Uterus (tissue), 2 donors: ENCODE results near the gene MYO9A.

Experiments used
- POLR2A ChIP-seq, 2 donors: fragments of 450-650 bp; IDR thresholded peaks; one replicate each; pipeline ENCODE4 v1.6.1; 2016; ENCODE audit warnings: antibody characterized with exemption in 2 of 2, mild to moderate bottlenecking in 1 of 2, moderate library complexity in 1 of 2
- TF ChIP-seq, protein P1 (sequence below), 4 experiments: fragments of 200-600 bp in 2 of 4; fragments of 450-650 bp in 2 of 4; sonication (generic) in 2 of 4; IDR thresholded peaks; one replicate each; pipeline ENCODE4 v1.5.1; 2016 to 2019; ENCODE audit warnings: antibody characterized with exemption in 4 of 4, mild to moderate bottlenecking in 2 of 4, moderate library complexity in 1 of 4

DNA sequence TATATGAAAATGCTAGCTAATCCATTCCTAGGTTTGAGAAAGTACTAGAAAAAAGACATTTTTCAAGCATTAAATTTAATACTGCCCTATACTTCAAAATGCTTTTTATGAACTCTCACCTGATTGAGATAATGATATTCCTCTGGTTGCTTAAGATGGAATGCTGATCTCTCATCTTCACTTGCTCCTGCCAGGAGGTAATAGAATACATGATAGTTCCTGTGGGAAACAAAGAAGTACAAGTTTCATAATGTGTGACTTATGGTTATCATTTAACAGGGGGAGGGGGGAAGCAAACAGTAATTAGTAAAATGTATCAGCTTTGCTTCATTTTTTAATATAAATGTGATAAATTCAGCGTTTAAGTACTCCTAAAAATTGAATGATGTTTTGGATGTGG, 97.2 kb downstream of the MYO9A start:
- TF ChIP-seq, protein P1, sequence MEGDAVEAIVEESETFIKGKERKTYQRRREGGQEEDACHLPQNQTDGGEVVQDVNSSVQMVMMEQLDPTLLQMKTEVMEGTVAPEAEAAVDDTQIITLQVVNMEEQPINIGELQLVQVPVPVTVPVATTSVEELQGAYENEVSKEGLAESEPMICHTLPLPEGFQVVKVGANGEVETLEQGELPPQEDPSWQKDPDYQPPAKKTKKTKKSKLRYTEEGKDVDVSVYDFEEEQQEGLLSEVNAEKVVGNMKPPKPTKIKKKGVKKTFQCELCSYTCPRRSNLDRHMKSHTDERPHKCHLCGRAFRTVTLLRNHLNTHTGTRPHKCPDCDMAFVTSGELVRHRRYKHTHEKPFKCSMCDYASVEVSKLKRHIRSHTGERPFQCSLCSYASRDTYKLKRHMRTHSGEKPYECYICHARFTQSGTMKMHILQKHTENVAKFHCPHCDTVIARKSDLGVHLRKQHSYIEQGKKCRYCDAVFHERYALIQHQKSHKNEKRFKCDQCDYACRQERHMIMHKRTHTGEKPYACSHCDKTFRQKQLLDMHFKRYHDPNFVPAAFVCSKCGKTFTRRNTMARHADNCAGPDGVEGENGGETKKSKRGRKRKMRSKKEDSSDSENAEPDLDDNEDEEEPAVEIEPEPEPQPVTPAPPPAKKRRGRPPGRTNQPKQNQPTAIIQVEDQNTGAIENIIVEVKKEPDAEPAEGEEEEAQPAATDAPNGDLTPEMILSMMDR (IDR thresholded peaks at IDR 0.05): no peak
- TF ChIP-seq POLR2A (IDR thresholded peaks at IDR 0.05): no peak
